ENCODE results near the gene MORF4L1. TPM values are rescaled to one million over a fixed set of nuclear protein-coding genes. Genes with fewer than 3 reads are reported as not detected.
"Not testable (repeated sequence)": the region's sequence is repeated elsewhere in the genome, so short reads cannot be mapped to it uniquely, and the experiment has no call there.

The MORF4L1 gene
- total RNA-seq, 1 experiment from 2014 or later, result 428 TPM

DNA sequence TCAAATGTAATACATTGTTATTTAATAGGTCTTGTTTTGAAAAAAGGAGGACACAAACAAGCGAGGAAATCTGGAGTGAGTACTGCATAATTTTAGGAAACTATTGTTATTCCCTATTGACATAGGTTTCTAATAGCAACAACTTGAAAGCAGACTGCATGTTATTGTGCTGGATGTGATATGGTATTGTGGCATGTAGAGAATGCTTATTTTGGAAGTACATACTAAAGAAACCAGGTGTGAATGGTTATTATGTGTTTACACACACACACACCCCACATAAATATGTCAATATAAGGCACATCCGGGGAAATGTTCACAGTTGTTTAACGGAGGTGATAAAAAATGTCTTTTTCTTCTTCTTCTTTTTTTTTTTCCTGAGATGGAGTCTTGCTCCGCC, 5.9 kb upstream of the MORF4L1 start:
- no peak overlapping the region for H3K27ac ChIP-seq (ENCODE audit: low read depth, low read length, poor library complexity, severe bottlenecking)
- H3K9me3 ChIP-seq (ENCODE audit: low read depth, low read length, poor library complexity, severe bottlenecking), result no peaks in the 10 kb centered on the region
- no peaks in the 10 kb centered on the region for H3K27me3 ChIP-seq (replicated peaks; ENCODE audit: insufficient read depth, low read depth, low read length, poor library complexity)
- H3K4me3 ChIP-seq (ENCODE audit: low read depth, low read length, poor library complexity, severe bottlenecking), result no peak overlapping the region
- H3K4me1 ChIP-seq (ENCODE audit: insufficient read depth, low read length, poor library complexity, severe bottlenecking), result no peaks in the 10 kb centered on the region
- no peak for TF ChIP-seq EZH2 (IDR thresholded peaks at IDR 0.05; ENCODE audit: borderline replicate concordance, low read depth, low read length, poor library complexity, severe bottlenecking)
- TF ChIP-seq, protein P1, sequence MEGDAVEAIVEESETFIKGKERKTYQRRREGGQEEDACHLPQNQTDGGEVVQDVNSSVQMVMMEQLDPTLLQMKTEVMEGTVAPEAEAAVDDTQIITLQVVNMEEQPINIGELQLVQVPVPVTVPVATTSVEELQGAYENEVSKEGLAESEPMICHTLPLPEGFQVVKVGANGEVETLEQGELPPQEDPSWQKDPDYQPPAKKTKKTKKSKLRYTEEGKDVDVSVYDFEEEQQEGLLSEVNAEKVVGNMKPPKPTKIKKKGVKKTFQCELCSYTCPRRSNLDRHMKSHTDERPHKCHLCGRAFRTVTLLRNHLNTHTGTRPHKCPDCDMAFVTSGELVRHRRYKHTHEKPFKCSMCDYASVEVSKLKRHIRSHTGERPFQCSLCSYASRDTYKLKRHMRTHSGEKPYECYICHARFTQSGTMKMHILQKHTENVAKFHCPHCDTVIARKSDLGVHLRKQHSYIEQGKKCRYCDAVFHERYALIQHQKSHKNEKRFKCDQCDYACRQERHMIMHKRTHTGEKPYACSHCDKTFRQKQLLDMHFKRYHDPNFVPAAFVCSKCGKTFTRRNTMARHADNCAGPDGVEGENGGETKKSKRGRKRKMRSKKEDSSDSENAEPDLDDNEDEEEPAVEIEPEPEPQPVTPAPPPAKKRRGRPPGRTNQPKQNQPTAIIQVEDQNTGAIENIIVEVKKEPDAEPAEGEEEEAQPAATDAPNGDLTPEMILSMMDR (conservative IDR thresholded peaks at IDR 0.05; ENCODE audit: low read depth, low read length), result no peak
- ChIA-PET CTCF (no interaction called here), POLR2A (ENCODE audit: low non-redundant PET) (no interaction called here)
- no peaks in the 10 kb centered on the region for H3K36me3 ChIP-seq (ENCODE audit: insufficient read depth, low read length, poor library complexity, severe bottlenecking)
- intact Hi-C loops (cut with micrococcal nuclease; ENCODE audit: unreplicated experiment), result no loop called here
- no peak for DNase-seq (ENCODE audit: low spot score)
- no TSS peak for BruUV-seq (replicated peaks)

DNA sequence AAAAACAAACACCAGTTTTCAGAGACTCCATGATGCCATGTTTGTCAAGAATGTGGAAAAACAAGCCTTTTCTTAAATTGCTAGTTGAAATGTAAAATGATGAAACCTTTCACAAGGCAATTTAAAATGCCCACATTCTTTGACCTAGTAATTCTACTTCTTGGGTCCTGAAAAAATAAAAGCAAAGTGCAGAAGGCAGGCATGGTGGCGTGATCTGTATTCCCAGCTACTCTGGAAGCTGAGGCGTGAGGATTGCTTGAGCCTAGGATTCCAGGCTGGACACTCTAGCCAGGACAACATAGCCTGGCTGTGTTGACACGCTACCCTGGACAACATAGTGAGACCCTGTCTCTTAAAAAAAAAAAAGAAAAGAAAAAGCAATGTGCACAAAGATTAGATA, 4.3 kb upstream of the MORF4L1 start:
- POLR2A ChIA-PET (ENCODE audit: low non-redundant PET), result no interaction called here
- TF ChIP-seq, protein P1 (conservative IDR thresholded peaks at IDR 0.05; ENCODE audit: low read depth, low read length), result no peak
- TF ChIP-seq EZH2 (IDR thresholded peaks at IDR 0.05; ENCODE audit: borderline replicate concordance, low read depth, low read length, poor library complexity, severe bottlenecking), result no peak

DNA sequence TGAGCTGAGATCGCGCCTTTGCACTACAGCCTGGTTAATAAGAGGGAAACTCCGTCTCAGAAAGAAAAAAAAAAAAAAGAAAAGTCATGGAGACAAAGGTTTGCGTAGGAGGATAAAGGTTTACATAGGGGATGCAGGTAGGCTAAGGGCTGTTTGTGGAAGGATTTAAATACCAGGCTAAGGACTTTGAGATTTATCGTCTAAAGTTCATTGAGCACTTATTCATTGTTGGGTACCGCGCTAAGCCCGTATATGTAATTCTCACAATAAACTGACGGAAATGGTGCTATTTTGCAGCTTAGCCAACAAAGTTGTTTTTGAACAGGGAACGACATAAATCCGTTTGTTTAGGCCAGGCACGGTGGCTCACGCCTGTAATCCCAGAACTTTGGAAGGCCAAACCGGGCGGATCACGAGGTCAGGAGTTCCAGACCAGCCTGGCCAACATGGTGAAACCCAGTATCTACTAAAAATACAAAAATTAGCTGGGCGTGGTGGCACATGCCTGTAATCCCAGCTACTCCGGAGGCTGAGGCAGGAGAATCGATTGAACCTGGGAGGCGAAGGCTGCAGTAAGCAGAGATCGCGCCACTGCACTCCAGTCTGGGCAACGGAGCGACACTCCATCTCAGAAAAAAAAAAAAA, 1.1 kb upstream of the MORF4L1 start:
- intact Hi-C loops (cut with micrococcal nuclease; ENCODE audit: unreplicated experiment), result loop anchor here (5.0 kb wide), 1 partner anchor 1191 kb away; no protein-coding TSS in a partner anchor
- H3K9me3 ChIP-seq (ENCODE audit: low read depth, low read length, poor library complexity, severe bottlenecking); H3K27me3 ChIP-seq (replicated peaks; ENCODE audit: insufficient read depth, low read depth, low read length, poor library complexity); POLR2A ChIA-PET (ENCODE audit: low non-redundant PET); BruUV-seq (replicated peaks); H3K36me3 ChIP-seq (ENCODE audit: insufficient read depth, low read length, poor library complexity, severe bottlenecking); DNase-seq (ENCODE audit: low spot score); H3K4me3 ChIP-seq (ENCODE audit: low read depth, low read length, poor library complexity, severe bottlenecking); CTCF ChIA-PET: not testable (repeated sequence)
- Histone ChIP-seq H3K27ac (ENCODE audit: low read depth, low read length, poor library complexity, severe bottlenecking) (peak overlapping the region; percentile 81), H3K4me1 (ENCODE audit: insufficient read depth, low read length, poor library complexity, severe bottlenecking) (peaks cover 16% of the 10 kb centered on the region)

More for the DNA sequence above, 4.3 kb upstream of the MORF4L1 start:
- H3K9me3 ChIP-seq (ENCODE audit: low read depth, low read length, poor library complexity, severe bottlenecking), result no peaks in the 10 kb centered on the region
- no peak overlapping the region for H3K27ac ChIP-seq (ENCODE audit: low read depth, low read length, poor library complexity, severe bottlenecking)
- no peaks in the 10 kb centered on the region for H3K27me3 ChIP-seq (replicated peaks; ENCODE audit: insufficient read depth, low read depth, low read length, poor library complexity)
- BruUV-seq (replicated peaks), result no TSS peak
- intact Hi-C loops (cut with micrococcal nuclease; ENCODE audit: unreplicated experiment), result no loop called here
- H3K4me3 ChIP-seq (ENCODE audit: low read depth, low read length, poor library complexity, severe bottlenecking), result no peak overlapping the region
- H3K36me3 ChIP-seq (ENCODE audit: insufficient read depth, low read length, poor library complexity, severe bottlenecking), result no peaks in the 10 kb centered on the region
- DNase-seq (ENCODE audit: low spot score), result no peak
- CTCF ChIA-PET, result no interaction called here
- H3K4me1 ChIP-seq (ENCODE audit: insufficient read depth, low read length, poor library complexity, severe bottlenecking), result peaks cover 3% of the 10 kb centered on the region
